Sigmoid colon (tissue), 7 donors: ENCODE results near the gene ZDHHC16. TPM values are rescaled to one million over a fixed set of nuclear protein-coding genes. Genes with fewer than 3 reads are reported as not detected.
A peak's percentile ranks its signal among the peaks of the same experiment; 100 is the strongest.
"Not testable (repeated sequence)": the region's sequence is repeated elsewhere in the genome, so short reads cannot be mapped to it uniquely, and the experiment has no call there.

Experiments used
- DNase-seq: peaks from one replicate; pipeline ENCODE4 v3.0.0-alpha.2; 2019
- H3K27ac ChIP-seq, 4 donors: fragments of 200-600 bp; sonication (generic); one replicate each; pipeline ENCODE4 v1.5.1; 2016 to 2019; ENCODE audit warnings: mild to moderate bottlenecking in 1 of 4
- H3K27me3 ChIP-seq, 3 donors: fragments of 200-600 bp; sonication (generic); one replicate each; pipeline ENCODE4 v1.5.1; 2019; ENCODE audit warnings: mild to moderate bottlenecking in 1 of 3
- H3K36me3 ChIP-seq, 4 donors: fragments of 200-600 bp; sonication (generic); one replicate each; pipeline ENCODE4 v1.5.1; 2016 to 2019
- H3K4me1 ChIP-seq, 4 donors: fragments of 200-600 bp; sonication (generic); one replicate each; pipeline ENCODE4 v1.5.1; 2017 to 2019
- H3K4me3 ChIP-seq, 4 donors: fragments of 200-600 bp; sonication (generic); one replicate each; pipeline ENCODE4 v1.5.1; 2017 to 2019; ENCODE audit warnings: mild to moderate bottlenecking in 2 of 4, moderate library complexity in 1 of 4
- H3K9me3 ChIP-seq, 4 donors: fragments of 200-600 bp in 3 of 4; sonication (generic) in 3 of 4; one replicate each; pipeline versions ENCODE4 v1.5.1 to v1.6.1; 2013 to 2019
- EP300 ChIP-seq, 4 donors: sonication (generic); formaldehyde crosslinking; IDR thresholded peaks; one replicate each; pipeline ENCODE4 v1.6.1; 2017; ENCODE audit warnings: antibody characterized with exemption in 4 of 4
- POLR2A ChIP-seq, 2 donors: fragments of 450-650 bp; IDR thresholded peaks; one replicate each; pipeline ENCODE4 v1.6.1; 2016; ENCODE audit warnings: antibody characterized with exemption in 2 of 2, mild to moderate bottlenecking in 2 of 2, moderate library complexity in 2 of 2
- POLR2AphosphoS5 ChIP-seq, 4 donors: sonication (generic); formaldehyde crosslinking; IDR thresholded peaks; one replicate each; pipeline ENCODE4 v1.6.1; 2017; ENCODE audit warnings: antibody characterized with exemption in 4 of 4
- WGBS, 2 donors: extraction: QIAGEN DNeasy Blood & Tissue Kit; methylation state at CpG; one replicate each; pipeline ENCODE4 v1.1.7; 2013; 5-methylcytosine and 5-hydroxymethylcytosine counted together
- intact Hi-C: fragments of 100-400 bp; cut with DNase I; formaldehyde crosslinking; loops from one replicate; pipeline ENCODE4 v1.15.1; 2023
- polyA plus RNA-seq, 3 donors: library from polyadenylated mRNA; stranded (reverse); fragments of 200-250 nt; gene quantifications; one replicate each; pipeline ENCODE4 v1.2.3, GENCODE V29; 2013
- total RNA-seq, 4 donors: library from RNA; depleted of rRNA; stranded (reverse); fragments of >200 nt; gene quantifications; one replicate each; pipeline ENCODE4 v1.1.0, GENCODE V29; 2016
- TF ChIP-seq, protein P1 (sequence below), 4 experiments: fragments of 450-650 bp in 3 of 4; fragments of 200-600 bp in 1 of 4; IDR thresholded peaks; one replicate each; pipeline ENCODE4 v1.5.1; 2016 to 2019; ENCODE audit warnings: antibody characterized with exemption in 4 of 4, mild to moderate bottlenecking in 3 of 4, moderate library complexity in 2 of 4
- donor health status: healthy with polysubstance abuse.
- donor health status: Bipolar disorder and iron deficiency.
- donor health status: healthy.

Gene ZDHHC16
- total and polyA plus RNA-seq, 7 donors, result 15.7 to 36.3 (median 22.9) TPM

DNA sequence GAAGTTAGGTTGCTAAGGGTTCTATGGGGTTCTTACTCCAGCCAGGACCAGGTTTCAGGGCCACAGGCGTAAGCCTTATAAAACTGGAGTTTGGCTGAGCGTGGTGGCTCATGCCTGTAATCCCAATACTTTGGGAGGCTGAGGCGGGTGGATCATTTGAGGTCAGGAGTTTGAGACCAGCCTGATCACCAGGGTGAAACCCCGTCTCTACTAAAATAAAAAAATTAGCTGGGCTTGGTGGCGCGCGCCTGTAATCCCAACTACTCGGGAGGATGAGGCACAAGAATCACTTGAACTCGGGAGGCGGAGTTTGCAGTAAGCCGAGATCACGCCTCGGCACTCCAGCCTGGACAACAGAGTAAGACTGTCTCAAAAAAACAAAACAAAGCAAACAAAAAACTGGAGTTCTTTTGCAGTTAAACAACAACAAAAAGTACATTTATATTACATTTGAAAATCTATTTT, 44.5 kb upstream of the ZDHHC16 start:
- Histone ChIP-seq H3K4me1 (peaks cover 0 to 19% (median 17%) of the 10 kb centered on the region in 4 donors), H3K27ac (peak overlapping the region; percentile 65 to 82 (median 72)), H3K27me3 (no peaks in the 10 kb centered on the region), H3K4me3 (peak overlapping the region in 3 of 4 donors; percentile 73 to 86 (median 74)), H3K9me3 (no peaks in the 10 kb centered on the region), H3K36me3 (peaks cover 0 to 12% (median 4%) of the 10 kb centered on the region in 4 donors)
- TF ChIP-seq, protein P1, sequence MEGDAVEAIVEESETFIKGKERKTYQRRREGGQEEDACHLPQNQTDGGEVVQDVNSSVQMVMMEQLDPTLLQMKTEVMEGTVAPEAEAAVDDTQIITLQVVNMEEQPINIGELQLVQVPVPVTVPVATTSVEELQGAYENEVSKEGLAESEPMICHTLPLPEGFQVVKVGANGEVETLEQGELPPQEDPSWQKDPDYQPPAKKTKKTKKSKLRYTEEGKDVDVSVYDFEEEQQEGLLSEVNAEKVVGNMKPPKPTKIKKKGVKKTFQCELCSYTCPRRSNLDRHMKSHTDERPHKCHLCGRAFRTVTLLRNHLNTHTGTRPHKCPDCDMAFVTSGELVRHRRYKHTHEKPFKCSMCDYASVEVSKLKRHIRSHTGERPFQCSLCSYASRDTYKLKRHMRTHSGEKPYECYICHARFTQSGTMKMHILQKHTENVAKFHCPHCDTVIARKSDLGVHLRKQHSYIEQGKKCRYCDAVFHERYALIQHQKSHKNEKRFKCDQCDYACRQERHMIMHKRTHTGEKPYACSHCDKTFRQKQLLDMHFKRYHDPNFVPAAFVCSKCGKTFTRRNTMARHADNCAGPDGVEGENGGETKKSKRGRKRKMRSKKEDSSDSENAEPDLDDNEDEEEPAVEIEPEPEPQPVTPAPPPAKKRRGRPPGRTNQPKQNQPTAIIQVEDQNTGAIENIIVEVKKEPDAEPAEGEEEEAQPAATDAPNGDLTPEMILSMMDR (IDR thresholded peaks at IDR 0.05), result no peak
- peak in 1 of 4 donors; percentile 1 for TF ChIP-seq EP300 (IDR thresholded peaks at IDR 0.05)
- WGBS, 2 donors, result 62 to 67% methylated on average over 13 of the region's 13 CpGs
- no peak for DNase-seq
- intact Hi-C loops, result loop anchor here (1.0 to 5.0 kb wide), 3 partner anchors 45 to 151 kb away; partner anchors contain the start of genes EXOSC1, FRAT2 and ZDHHC16

DNA sequence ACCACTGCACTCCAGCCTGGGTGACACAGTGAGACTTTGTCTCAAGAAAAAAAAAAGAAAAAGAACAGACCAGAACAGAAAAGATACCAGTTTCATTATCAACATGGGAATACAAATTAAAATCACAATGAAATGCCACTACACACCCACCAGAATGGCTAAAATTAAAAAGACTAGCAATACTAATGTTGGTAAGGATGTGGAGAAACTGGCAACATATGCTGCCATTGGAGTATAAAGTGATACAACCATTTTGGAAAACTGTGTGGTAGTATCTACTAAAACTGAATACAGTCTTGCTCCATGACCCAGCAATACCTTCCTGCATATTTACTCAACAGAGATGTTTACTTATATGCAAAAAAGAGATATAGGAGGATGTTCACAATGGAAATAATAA, 41.9 kb upstream of the ZDHHC16 start:
- Histone ChIP-seq H3K36me3 (no peaks in the 10 kb centered on the region), H3K27me3 (no peaks in the 10 kb centered on the region), H3K4me3 (no peak overlapping the region), H3K27ac (no peak overlapping the region), H3K9me3 (no peaks in the 10 kb centered on the region), H3K4me1 (peaks cover 0 to 28% (median 25%) of the 10 kb centered on the region in 4 donors)
- DNase-seq, result no peak
- intact Hi-C loops, result loop anchor here (5.0 kb wide), 2 partner anchors 72 to 148 kb away; partner anchors contain the start of gene FRAT2
- TF ChIP-seq EP300 (IDR thresholded peaks at IDR 0.05) (no peak), POLR2AphosphoS5 (IDR thresholded peaks at IDR 0.05) (no peak), POLR2A (IDR thresholded peaks at IDR 0.05) (no peak)
- TF ChIP-seq, protein P1 (IDR thresholded peaks at IDR 0.05), result no peak

DNA sequence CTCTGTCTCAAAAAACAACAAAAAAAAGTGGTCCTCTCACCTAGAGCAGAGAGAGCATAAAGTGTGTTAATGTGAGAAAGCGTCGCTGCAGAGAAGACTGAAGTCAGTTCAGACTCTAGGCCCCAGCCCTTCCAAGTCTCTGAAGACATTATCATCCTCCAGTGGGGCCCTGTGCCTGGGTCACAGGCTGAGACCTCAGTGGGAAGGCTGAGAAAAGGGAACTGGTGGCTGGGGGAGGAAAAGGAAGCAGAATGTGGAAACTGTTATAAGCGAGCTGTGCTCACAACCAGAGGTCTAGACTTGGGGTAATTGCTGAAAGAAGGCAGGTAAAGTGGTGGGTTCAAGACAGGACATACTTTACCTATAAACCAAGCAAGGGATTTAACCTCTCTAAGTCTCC, 39.9 kb upstream of the ZDHHC16 start:
- no peaks in the 10 kb centered on the region for H3K36me3 ChIP-seq
- H3K27ac ChIP-seq, result no peak overlapping the region
- H3K9me3 ChIP-seq, result no peaks in the 10 kb centered on the region

DNA sequence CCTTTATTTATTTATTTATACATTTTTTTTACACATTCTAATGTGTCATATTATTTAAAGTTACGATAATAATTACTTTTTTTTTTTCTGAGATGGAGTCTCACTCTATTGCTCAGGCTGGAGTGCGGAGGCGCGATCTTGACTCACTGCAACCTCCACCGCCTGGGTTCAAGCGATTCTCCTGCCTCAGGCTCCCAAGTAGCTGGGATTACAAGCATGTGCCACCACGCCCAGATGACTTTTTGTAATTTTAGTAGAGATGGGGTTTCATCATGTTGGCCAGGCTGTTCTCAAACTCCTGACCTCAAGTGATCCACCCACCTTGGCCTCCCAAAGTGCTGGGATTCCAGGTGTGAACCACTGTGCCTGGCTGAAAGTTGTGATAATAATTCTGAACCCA, 39.5 kb upstream of the ZDHHC16 start:
- intact Hi-C loops, H3K9me3 ChIP-seq, H3K36me3 ChIP-seq, H3K27me3 ChIP-seq, H3K27ac ChIP-seq, DNase-seq, H3K4me3 ChIP-seq: not testable (repeated sequence)
- 86 to 93% methylated on average over 7 of the region's 7 CpGs for WGBS, 2 donors
- peaks cover 0 to 12% (median 12%) of the 10 kb centered on the region in 4 donors for H3K4me1 ChIP-seq

More for the DNA sequence above, 39.9 kb upstream of the ZDHHC16 start:
- DNase-seq, result no peak
- TF ChIP-seq, protein P1 (IDR thresholded peaks at IDR 0.05), result no peak
- TF ChIP-seq POLR2A (IDR thresholded peaks at IDR 0.05) (no peak), EP300 (IDR thresholded peaks at IDR 0.05) (no peak), POLR2AphosphoS5 (IDR thresholded peaks at IDR 0.05) (no peak)
- Histone ChIP-seq H3K4me1 (peaks cover 0 to 14% (median 14%) of the 10 kb centered on the region in 4 donors), H3K27me3 (no peaks in the 10 kb centered on the region), H3K4me3 (no peak overlapping the region)
- intact Hi-C loops, result no loop called here
- WGBS, 2 donors, result 63 to 73% methylated on average over 3 of the region's 3 CpGs

DNA sequence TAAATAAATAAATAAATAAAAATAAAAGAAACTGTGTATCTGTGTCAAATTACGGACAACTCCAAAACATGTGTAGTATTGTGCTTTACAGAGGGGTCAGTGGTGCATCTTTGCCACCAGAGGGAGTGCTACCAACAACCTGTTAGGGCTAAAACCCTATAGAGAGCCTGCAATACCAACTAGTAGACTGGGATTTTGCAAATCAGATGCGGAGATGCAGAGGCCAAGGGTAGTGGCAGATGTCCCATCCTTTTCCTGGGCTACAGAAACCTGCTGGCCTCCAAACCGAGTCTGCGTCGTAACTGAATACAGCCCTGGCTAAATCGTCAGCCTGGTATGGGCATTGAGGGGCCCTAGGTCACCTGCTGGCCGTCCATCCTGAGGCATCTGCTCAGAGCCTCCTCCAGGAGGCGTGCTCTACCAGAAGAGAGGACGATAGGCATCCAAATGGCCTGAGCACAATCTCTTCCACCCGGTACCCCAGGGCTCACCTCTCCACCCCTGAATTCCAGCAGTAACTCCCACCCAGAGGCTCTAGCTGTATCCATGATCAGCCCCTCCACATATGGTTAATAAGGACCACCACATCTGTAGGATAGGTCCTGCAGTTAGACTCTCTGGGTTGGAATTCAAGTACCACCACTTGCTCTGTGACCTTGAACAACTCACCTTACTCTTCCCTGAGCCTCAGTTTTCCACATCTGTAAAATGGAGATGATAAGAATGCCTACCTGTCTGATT, 38.6 kb upstream of the ZDHHC16 start:
- intact Hi-C loops, result no loop called here
- no peaks in the 10 kb centered on the region for H3K9me3 ChIP-seq
- DNase-seq, result peak; percentile 76
- peaks cover 0 to 9% (median 9%) of the 10 kb centered on the region in 4 donors for H3K4me1 ChIP-seq
- H3K27ac ChIP-seq, result peak overlapping the region in 1 of 4 donors; percentile 0
- WGBS, 2 donors, result 3 to 5% methylated on average over 10 of the region's 10 CpGs
- no peaks in the 10 kb centered on the region for H3K27me3 ChIP-seq
- H3K36me3 ChIP-seq, result no peaks in the 10 kb centered on the region
- H3K4me3 ChIP-seq, result no peak overlapping the region
- TF ChIP-seq, protein P1 (IDR thresholded peaks at IDR 0.05), result peak; percentile 41 to 85 (median 80)
- no peak for TF ChIP-seq EP300 (IDR thresholded peaks at IDR 0.05)
- no peak for TF ChIP-seq POLR2AphosphoS5 (IDR thresholded peaks at IDR 0.05)
